Sigmoid colon (tissue), 7 donors: ENCODE measurements around the gene NFS1. TPM values are rescaled to one million over a fixed set of nuclear protein-coding genes. Genes with fewer than 3 reads are reported as not detected.

Source experiments
- DNase-seq: peaks from one replicate; pipeline ENCODE4 v3.0.0-alpha.2; 2019
- H3K27ac ChIP-seq, 4 donors: fragments of 200-600 bp; sonication (generic); one replicate each; pipeline ENCODE4 v1.5.1; 2016 to 2019; ENCODE audit warnings: mild to moderate bottlenecking in 1 of 4
- H3K27me3 ChIP-seq, 3 donors: fragments of 200-600 bp; sonication (generic); one replicate each; pipeline ENCODE4 v1.5.1; 2019; ENCODE audit warnings: mild to moderate bottlenecking in 1 of 3
- H3K36me3 ChIP-seq, 4 donors: fragments of 200-600 bp; sonication (generic); one replicate each; pipeline ENCODE4 v1.5.1; 2016 to 2019
- H3K4me1 ChIP-seq, 4 donors: fragments of 200-600 bp; sonication (generic); one replicate each; pipeline ENCODE4 v1.5.1; 2017 to 2019
- H3K4me3 ChIP-seq, 4 donors: fragments of 200-600 bp; sonication (generic); one replicate each; pipeline ENCODE4 v1.5.1; 2017 to 2019; ENCODE audit warnings: mild to moderate bottlenecking in 2 of 4, moderate library complexity in 1 of 4
- H3K9me3 ChIP-seq, 4 donors: fragments of 200-600 bp in 3 of 4; sonication (generic) in 3 of 4; one replicate each; pipeline versions ENCODE4 v1.5.1 to v1.6.1; 2013 to 2019
- CTCF ChIP-seq, 4 experiments: fragments of 450-650 bp in 3 of 4; fragments of 200-600 bp in 1 of 4; IDR thresholded peaks; one replicate each; pipeline ENCODE4 v1.5.1; 2016 to 2019; ENCODE audit warnings: antibody characterized with exemption in 4 of 4, mild to moderate bottlenecking in 3 of 4, moderate library complexity in 2 of 4
- EP300 ChIP-seq, 4 donors: sonication (generic); formaldehyde crosslinking; IDR thresholded peaks; one replicate each; pipeline ENCODE4 v1.6.1; 2017; ENCODE audit warnings: antibody characterized with exemption in 4 of 4
- POLR2A ChIP-seq, 2 donors: fragments of 450-650 bp; IDR thresholded peaks; one replicate each; pipeline ENCODE4 v1.6.1; 2016; ENCODE audit warnings: antibody characterized with exemption in 2 of 2, mild to moderate bottlenecking in 2 of 2, moderate library complexity in 2 of 2
- POLR2AphosphoS5 ChIP-seq, 4 donors: sonication (generic); formaldehyde crosslinking; IDR thresholded peaks; one replicate each; pipeline ENCODE4 v1.6.1; 2017; ENCODE audit warnings: antibody characterized with exemption in 4 of 4
- WGBS, 2 donors: extraction: QIAGEN DNeasy Blood & Tissue Kit; methylation state at CpG; one replicate each; pipeline ENCODE4 v1.1.7; 2013; 5-methylcytosine and 5-hydroxymethylcytosine counted together
- intact Hi-C: fragments of 100-400 bp; cut with DNase I; formaldehyde crosslinking; loops from one replicate; pipeline ENCODE4 v1.15.1; 2023
- polyA plus RNA-seq, 3 donors: library from polyadenylated mRNA; stranded (reverse); fragments of 200-250 nt; gene quantifications; one replicate each; pipeline ENCODE4 v1.2.3, GENCODE V29; 2013
- total RNA-seq, 4 donors: library from RNA; depleted of rRNA; stranded (reverse); fragments of >200 nt; gene quantifications; one replicate each; pipeline ENCODE4 v1.1.0, GENCODE V29; 2016
- donor health status: healthy with polysubstance abuse.
- donor health status: Bipolar disorder and iron deficiency.
- donor health status: healthy.

Gene NFS1
- total and polyA plus RNA-seq, 7 donors, result 19.0 to 39.2 (median 29.8) TPM

- TF ChIP-seq POLR2A (IDR thresholded peaks at IDR 0.05), result no peak
- no peak for TF ChIP-seq CTCF (IDR thresholded peaks at IDR 0.05)
- TF ChIP-seq POLR2AphosphoS5 (IDR thresholded peaks at IDR 0.05), result no peak
- no peak for TF ChIP-seq EP300 (IDR thresholded peaks at IDR 0.05)
- Histone ChIP-seq H3K9me3 (no peaks in the 10 kb centered on the region), H3K4me3 (no peak overlapping the region), H3K27ac (peak overlapping the region in 1 of 4 donors; percentile 66), H3K27me3 (no peaks in the 10 kb centered on the region), H3K36me3 (peaks cover 0 to 26% (median 0%) of the 10 kb centered on the region in 4 donors), H3K4me1 (peaks cover 0 to 16% (median 7%) of the 10 kb centered on the region in 4 donors)
- intact Hi-C loops, result no loop called here
- WGBS, 2 donors, result 69 to 89% methylated on average over 4 of the region's 4 CpGs
- DNase-seq, result peak; percentile 8
Measured at GRCh38 chr20:35680452-35681183, 18.5 kb downstream of the NFS1 start.

GRCh38 chr20:35674921-35675320 lies 24.2 kb downstream of the NFS1 start:
- 96% methylated on average over 8 of the region's 8 CpGs for WGBS, 2 donors
- H3K4me1 ChIP-seq, result no peaks in the 10 kb centered on the region
- no peaks in the 10 kb centered on the region for H3K9me3 ChIP-seq
- H3K4me3 ChIP-seq, result no peak overlapping the region
- H3K36me3 ChIP-seq, result peaks cover 8 to 60% (median 32%) of the 10 kb centered on the region in 4 donors
- H3K27me3 ChIP-seq, result no peaks in the 10 kb centered on the region
- intact Hi-C loops, result no loop called here
- peak; percentile 11 for DNase-seq
- no peak for TF ChIP-seq POLR2A (IDR thresholded peaks at IDR 0.05)
- H3K27ac ChIP-seq, result no peak overlapping the region

GRCh38 chr20:35673884-35674283 lies 25.3 kb downstream of the NFS1 start:
- H3K27me3 ChIP-seq, result no peaks in the 10 kb centered on the region
- H3K27ac ChIP-seq, result no peak overlapping the region
- TF ChIP-seq EP300 (IDR thresholded peaks at IDR 0.05) (no peak), POLR2A (IDR thresholded peaks at IDR 0.05) (no peak), CTCF (IDR thresholded peaks at IDR 0.05) (no peak), POLR2AphosphoS5 (IDR thresholded peaks at IDR 0.05) (no peak)
- DNase-seq, result peak; percentile 44
- intact Hi-C loops, result no loop called here
- no peaks in the 10 kb centered on the region for H3K4me1 ChIP-seq
- no peaks in the 10 kb centered on the region for H3K9me3 ChIP-seq
- 84 to 94% methylated on average over 4 of the region's 4 CpGs for WGBS, 2 donors
- H3K4me3 ChIP-seq, result no peak overlapping the region
- peaks cover 8 to 67% (median 40%) of the 10 kb centered on the region in 4 donors for H3K36me3 ChIP-seq

- TF ChIP-seq EP300 (IDR thresholded peaks at IDR 0.05) (no peak), CTCF (IDR thresholded peaks at IDR 0.05) (no peak), POLR2A (IDR thresholded peaks at IDR 0.05) (no peak), POLR2AphosphoS5 (IDR thresholded peaks at IDR 0.05) (no peak)
- H3K36me3 ChIP-seq, result peaks cover 8 to 66% (median 42%) of the 10 kb centered on the region in 4 donors
- H3K9me3 ChIP-seq, result no peaks in the 10 kb centered on the region
- no peaks in the 10 kb centered on the region for H3K4me1 ChIP-seq
- peak; percentile 30 for DNase-seq
- 87 to 95% methylated on average over 1 of the region's 1 CpG for WGBS, 2 donors
- intact Hi-C loops, result loop anchor here (10.0 kb wide), 1 partner anchor 125 kb away; the partner anchor contains the start of gene ERGIC3
- no peak overlapping the region for H3K27ac ChIP-seq
- no peak overlapping the region for H3K4me3 ChIP-seq
- no peaks in the 10 kb centered on the region for H3K27me3 ChIP-seq
Measured at GRCh38 chr20:35669681-35670080, 29.5 kb downstream of the NFS1 start.

GRCh38 chr20:35669221-35669620 lies 29.9 kb downstream of the NFS1 start:
- Histone ChIP-seq H3K36me3 (peaks cover 8 to 61% (median 39%) of the 10 kb centered on the region in 4 donors), H3K4me1 (no peaks in the 10 kb centered on the region), H3K4me3 (no peak overlapping the region), H3K27ac (no peak overlapping the region), H3K9me3 (no peaks in the 10 kb centered on the region), H3K27me3 (no peaks in the 10 kb centered on the region)
- intact Hi-C loops, result loop anchor here (10.0 kb wide), 1 partner anchor 124 kb away; the partner anchor contains the start of gene ERGIC3
- 95 to 96% methylated on average over 5 of the region's 5 CpGs for WGBS, 2 donors
- no peak for DNase-seq
- TF ChIP-seq POLR2AphosphoS5 (IDR thresholded peaks at IDR 0.05) (no peak), EP300 (IDR thresholded peaks at IDR 0.05) (no peak), CTCF (IDR thresholded peaks at IDR 0.05) (no peak), POLR2A (IDR thresholded peaks at IDR 0.05) (no peak)
